ENCODE data around the gene PHYH.

DNA sequence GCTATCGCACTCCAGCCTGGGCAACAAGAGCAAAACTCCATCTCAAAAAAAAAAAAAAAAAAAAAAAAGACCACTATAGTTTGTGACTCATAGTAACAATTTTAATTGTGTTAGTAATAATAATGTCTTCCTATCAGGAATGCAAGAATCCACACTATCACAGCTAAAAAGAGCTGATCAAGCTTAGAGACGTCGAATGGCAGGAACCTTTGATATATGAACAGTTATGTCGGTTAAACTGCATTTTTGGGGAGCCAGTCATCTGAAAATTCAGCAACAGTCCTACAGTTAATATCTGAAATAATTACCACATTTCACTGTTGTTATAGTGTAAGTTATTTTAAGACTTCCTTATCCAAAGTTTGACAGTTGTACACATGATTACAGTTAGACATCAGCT lies 8.8 kb downstream of the PHYH start:
- TF ChIP-seq CTCF (IDR thresholded peaks at IDR 0.05) = no peak
- TF ChIP-seq POLR2A (IDR thresholded peaks at IDR 0.05) = no peak
- no peak for TF ChIP-seq POLR2AphosphoS5 (IDR thresholded peaks at IDR 0.05)

Measured in breast epithelium (tissue), 3 donors.